NCI-H774 (cell line): ENCODE data around the gene COL5A1.
"Not testable (repeated sequence)": the region's sequence is repeated elsewhere in the genome, so short reads cannot be mapped to it uniquely, and the experiment has no call there.

ENCODE experiments used
- DNase-seq: peaks from one replicate; lab custom pipeline; 2025; lab: John Stamatoyannopoulos, UW

Gene COL5A1

GRCh38 chr9:134837529-134837928 lies 195.9 kb downstream of the COL5A1 start:
- no peak for DNase-seq

- no peak for DNase-seq
These were observed 197.2 kb downstream of the COL5A1 start for GRCh38 chr9:134838651-134839454.

- DNase-seq: no peak
These were observed 198.0 kb downstream of the COL5A1 start for GRCh38 chr9:134839455-134840125.

- DNase-seq: no peak
These were observed 198.9 kb downstream of the COL5A1 start for GRCh38 chr9:134840511-134840910.

- no peak for DNase-seq
These were observed 199.7 kb downstream of the COL5A1 start for GRCh38 chr9:134841180-134841904.

GRCh38 chr9:134842321-134842720 lies 200.7 kb downstream of the COL5A1 start:
- no peak for DNase-seq

- DNase-seq: no peak
These were observed 202.1 kb downstream of the COL5A1 start for GRCh38 chr9:134843740-134844139.

- DNase-seq: no peak
These were observed 203.2 kb downstream of the COL5A1 start for GRCh38 chr9:134844821-134845220.

- DNase-seq: no peak
These were observed 204.6 kb downstream of the COL5A1 start for GRCh38 chr9:134846187-134846586.

GRCh38 chr9:134846699-134847098 lies 205.1 kb downstream of the COL5A1 start:
- DNase-seq: no peak

- no peak for DNase-seq
These were observed 205.5 kb downstream of the COL5A1 start for GRCh38 chr9:134847138-134847537.

- no peak for DNase-seq
These were observed 206.3 kb downstream of the COL5A1 start for GRCh38 chr9:134847752-134848432.

- DNase-seq: no peak
These were observed 206.9 kb downstream of the COL5A1 start for GRCh38 chr9:134848504-134848903.

GRCh38 chr9:134850611-134851010 lies 209.0 kb downstream of the COL5A1 start:
- DNase-seq: no peak

- DNase-seq: no peak
These were observed 209.4 kb downstream of the COL5A1 start for GRCh38 chr9:134851020-134851419.

- DNase-seq: no peak
These were observed 211.5 kb downstream of the COL5A1 start for GRCh38 chr9:134852906-134853654.

GRCh38 chr9:134853893-134854292 lies 212.3 kb downstream of the COL5A1 start:
- DNase-seq: no peak

- no peak for DNase-seq
These were observed 213.0 kb downstream of the COL5A1 start for GRCh38 chr9:134854541-134854981.

GRCh38 chr9:134855231-134855899 lies 213.8 kb downstream of the COL5A1 start:
- no peak for DNase-seq

GRCh38 chr9:134855900-134856377 lies 214.3 kb downstream of the COL5A1 start:
- no peak for DNase-seq

- DNase-seq: not testable (repeated sequence)
These were observed 215.8 kb downstream of the COL5A1 start for GRCh38 chr9:134857451-134857850.
